ENCODE measurements around the gene CATSPERB.
A peak's percentile ranks its signal among the peaks of the same experiment; 100 is the strongest.
"Not testable (repeated sequence)": the region's sequence is repeated elsewhere in the genome, so short reads cannot be mapped to it uniquely, and the experiment has no call there.

Gene CATSPERB

GRCh38 chr14:91569301-91569700, 162.6 kb downstream of the CATSPERB start:
- H3K4me3 ChIP-seq (ENCODE audit: low read depth, low read length) = no peak overlapping the region
- H3K9ac ChIP-seq = no peak overlapping the region
- H3K36me3 ChIP-seq (ENCODE audit: control insufficient read depth, insufficient read depth, low read length) = no peaks in the 10 kb centered on the region
- no peaks in the 10 kb centered on the region for H3K79me2 ChIP-seq
- H3K4me2 ChIP-seq (ENCODE audit: low read length) = no peak overlapping the region
- TF ChIP-seq CTCF (IDR thresholded peaks at IDR 0.05) = no peak
- H3K9me3 ChIP-seq (ENCODE audit: control insufficient read depth, low read length) = no peaks in the 10 kb centered on the region
- no peaks in the 10 kb centered on the region for H3K27me3 ChIP-seq (ENCODE audit: control insufficient read depth, insufficient read depth, low read length)
- no peak overlapping the region for H2AFZ ChIP-seq
- H3K4me1 ChIP-seq = no peaks in the 10 kb centered on the region
- H3K27ac ChIP-seq = no peak overlapping the region

- Histone ChIP-seq H3K36me3 (ENCODE audit: control insufficient read depth, insufficient read depth, low read length) (no peaks in the 10 kb centered on the region), H3K79me2 (no peaks in the 10 kb centered on the region), H3K9me3 (ENCODE audit: control insufficient read depth, low read length) (no peaks in the 10 kb centered on the region), H3K4me1 (no peaks in the 10 kb centered on the region), H3K4me2 (ENCODE audit: low read length) (no peak overlapping the region), H3K27me3 (ENCODE audit: control insufficient read depth, insufficient read depth, low read length) (no peaks in the 10 kb centered on the region), H3K4me3 (ENCODE audit: low read depth, low read length) (no peak overlapping the region), H3K27ac (no peak overlapping the region), H2AFZ (no peak overlapping the region), H3K9ac (no peak overlapping the region)
- no peak for TF ChIP-seq CTCF (IDR thresholded peaks at IDR 0.05)
These were observed 163.3 kb downstream of the CATSPERB start for GRCh38 chr14:91568626-91569025.

- not testable (repeated sequence) for H3K79me2 ChIP-seq; H3K4me2 ChIP-seq (ENCODE audit: low read length); H3K36me3 ChIP-seq (ENCODE audit: control insufficient read depth, insufficient read depth, low read length); H3K27me3 ChIP-seq (ENCODE audit: control insufficient read depth, insufficient read depth, low read length); H3K4me1 ChIP-seq; H3K4me3 ChIP-seq (ENCODE audit: low read depth, low read length); H3K9me3 ChIP-seq (ENCODE audit: control insufficient read depth, low read length); H2AFZ ChIP-seq; H3K9ac ChIP-seq; H3K27ac ChIP-seq
These were observed 164.1 kb downstream of the CATSPERB start for GRCh38 chr14:91567827-91568226.

GRCh38 chr14:91555531-91555930, 176.4 kb downstream of the CATSPERB start:
- H3K9ac ChIP-seq = no peak overlapping the region
- peak overlapping the region; percentile 9 for H2AFZ ChIP-seq
- H3K36me3 ChIP-seq (ENCODE audit: control insufficient read depth, insufficient read depth, low read length) = no peaks in the 10 kb centered on the region
- H3K4me2 ChIP-seq (ENCODE audit: low read length) = no peak overlapping the region
- H3K79me2 ChIP-seq = no peaks in the 10 kb centered on the region
- H3K9me3 ChIP-seq (ENCODE audit: control insufficient read depth, low read length) = no peaks in the 10 kb centered on the region
- no peaks in the 10 kb centered on the region for H3K27me3 ChIP-seq (ENCODE audit: control insufficient read depth, insufficient read depth, low read length)
- H3K4me3 ChIP-seq (ENCODE audit: low read depth, low read length) = no peak overlapping the region
- peak overlapping the region; percentile 35 for H3K27ac ChIP-seq
- no peak for TF ChIP-seq CTCF (IDR thresholded peaks at IDR 0.05)
- H3K4me1 ChIP-seq = peaks cover 7% of the 10 kb centered on the region

- Histone ChIP-seq H3K4me1 (peaks cover 7% of the 10 kb centered on the region), H3K27ac (no peak overlapping the region), H3K4me2 (ENCODE audit: low read length) (no peak overlapping the region), H3K4me3 (ENCODE audit: low read depth, low read length) (no peak overlapping the region), H2AFZ (no peak overlapping the region), H3K9ac (no peak overlapping the region), H3K36me3 (ENCODE audit: control insufficient read depth, insufficient read depth, low read length) (no peaks in the 10 kb centered on the region), H3K79me2 (no peaks in the 10 kb centered on the region), H3K9me3 (ENCODE audit: control insufficient read depth, low read length) (no peaks in the 10 kb centered on the region), H3K27me3 (ENCODE audit: control insufficient read depth, insufficient read depth, low read length) (no peaks in the 10 kb centered on the region)
- no peak for TF ChIP-seq CTCF (IDR thresholded peaks at IDR 0.05)
These were observed 177.2 kb downstream of the CATSPERB start for GRCh38 chr14:91554535-91555332.

All from parathyroid adenoma (tissue), 2 donors.